Heart left ventricle (tissue), 16 donors: ENCODE data around the gene KDM4B. TPM values are rescaled to one million over a fixed set of nuclear protein-coding genes. Genes with fewer than 3 reads are reported as not detected.

Experiments used
- ATAC-seq, 4 donors: fragments of 200-7000 bp; cut with Tn5 transposase; one replicate each; pipeline ENCODE4 v1.9.1; 2020 to 2022; ENCODE audit warnings: moderate library complexity in 4 of 4, mild to moderate bottlenecking in 3 of 4, moderate number of reproducible peaks in 1 of 4
- DNase-seq, 5 donors: peaks; one replicate each; pipeline ENCODE4 v3.0.0-alpha.2; 2020
- H3K27ac ChIP-seq, 12 donors: fragments of 200-600 bp; sonication (generic) in 4 of 12; one replicate each; pipeline versions ENCODE4 v1.5.0 to v1.8.0; 2016 to 2022; ENCODE audit warnings: mild to moderate bottlenecking in 2 of 12
- H3K27me3 ChIP-seq, 9 donors: fragments of 200-600 bp; sonication (generic) in 2 of 9; one replicate each; pipeline versions ENCODE4 v1.5.1 to v1.8.0; 2016 to 2022; ENCODE audit warnings: mild to moderate bottlenecking in 3 of 9
- H3K36me3 ChIP-seq, 9 donors: fragments of 200-600 bp; sonication (generic) in 2 of 9; one replicate each; pipeline versions ENCODE4 v1.5.0 to v1.8.0; 2018 to 2022; ENCODE audit warnings: mild to moderate bottlenecking in 2 of 9
- H3K4me1 ChIP-seq, 12 donors: fragments of 200-600 bp; sonication (generic) in 4 of 12; one replicate each; pipeline versions ENCODE4 v1.5.0 to v1.8.0; 2016 to 2022; ENCODE audit warnings: mild to moderate bottlenecking in 3 of 12
- H3K4me3 ChIP-seq, 12 donors: fragments of 200-600 bp; sonication (generic) in 4 of 12; one replicate each; pipeline versions ENCODE4 v1.5.0 to v1.8.0; 2017 to 2022; ENCODE audit warnings: mild to moderate bottlenecking in 9 of 12, moderate library complexity in 4 of 12
- H3K9me3 ChIP-seq, 12 donors: fragments of 200-600 bp; sonication (generic) in 4 of 12; one replicate each; pipeline versions ENCODE4 v1.5.0 to v1.8.0; 2016 to 2022; ENCODE audit warnings: mild to moderate bottlenecking in 1 of 12
- POLR2A ChIP-seq, 2 donors: fragments of 450-650 bp; IDR thresholded peaks; one replicate each; pipeline ENCODE4 v1.6.1; 2017; ENCODE audit warnings: antibody characterized with exemption in 2 of 2, mild to moderate bottlenecking in 2 of 2, moderate library complexity in 2 of 2
- WGBS, 4 donors: extraction: QIAGEN DNeasy Blood & Tissue Kit in 2 of 4; methylation state at CpG; one replicate each; pipeline versions ENCODE4 v1.1.5 to v1.1.7; 2013 to 2018; 5-methylcytosine and 5-hydroxymethylcytosine counted together
- intact Hi-C, 10 donors: fragments of 100-400 bp; cut with DNase I; formaldehyde crosslinking; loops; one replicate each; pipeline versions ENCODE4 v1.11.1 to v1.14.2; 2022
- polyA plus RNA-seq, 2 donors: library from polyadenylated mRNA; stranded (reverse); fragments of 200-250 nt; gene quantifications; one replicate each; pipeline ENCODE4 v1.2.3, GENCODE V29; 2013
- total RNA-seq, 9 donors: library from RNA; depleted of rRNA in 2 of 9; stranded (reverse); fragments of >200 nt in 2 of 9; fragmentation: NEBNext Ultra II Directional in 3 of 9; extraction: Animal tissue kit (Norgen Biotek cat#: 25700) in 3 of 9; gene quantifications; one replicate each; pipeline versions ENCODE4 v1.1.0 to v1.2.4, GENCODE V29; 2016 to 2023
- TF ChIP-seq, protein P1 (sequence below), 12 donors: fragments of 200-600 bp; sonication (generic) in 4 of 12; IDR thresholded peaks; one replicate each; pipeline versions ENCODE4 v1.5.0 to v1.8.0; 2018 to 2022; ENCODE audit warnings: antibody characterized with exemption in 12 of 12, mild to moderate bottlenecking in 5 of 12
- donor health status: ischemic (EF 13 %, LVEDD 7.1; RV severe dilation, severe dysfunction).
- donor health status: healthy with polysubstance abuse.
- donor health status: DM: no; HTN: yes; CAD: no.
- donor health status: DM: no; HTN: no; CAD: no.
- donor health status: ischemic (EF 25% LVEDD 6.9; RV normal size, moderate dysfunction).
- donor health status: ischemic (EF 25% LVEDD 5.7; RV mildly dilated, moderate dysfunction).
- donor health status: healthy.
- donor health status: DM: yes; HTN: yes; CAD: no.
- donor health status: ischemic (EF 35%, LVEDD 5.7; RV mildly dilated, moderate dysfunction).
- donor health status: nonischemic (EF 11% LVEDD 7.7; RV severe dilation, severe dysfunction).
- donor health status: DM: yes; HTN: yes; CAD: no.
- donor health status: PGD.
- donor health status: ischemic (EF 29% LVEDD 5.4; RV normal size, mild dysfunction).
- donor health status: nonischemic (EF 23%, LVEDD 6.1; RV moderate dilation, normal function).

KDM4B gene
- total and polyA plus RNA-seq, 11 donors, result 21.5 to 36.5 (median 27.2) TPM

DNA sequence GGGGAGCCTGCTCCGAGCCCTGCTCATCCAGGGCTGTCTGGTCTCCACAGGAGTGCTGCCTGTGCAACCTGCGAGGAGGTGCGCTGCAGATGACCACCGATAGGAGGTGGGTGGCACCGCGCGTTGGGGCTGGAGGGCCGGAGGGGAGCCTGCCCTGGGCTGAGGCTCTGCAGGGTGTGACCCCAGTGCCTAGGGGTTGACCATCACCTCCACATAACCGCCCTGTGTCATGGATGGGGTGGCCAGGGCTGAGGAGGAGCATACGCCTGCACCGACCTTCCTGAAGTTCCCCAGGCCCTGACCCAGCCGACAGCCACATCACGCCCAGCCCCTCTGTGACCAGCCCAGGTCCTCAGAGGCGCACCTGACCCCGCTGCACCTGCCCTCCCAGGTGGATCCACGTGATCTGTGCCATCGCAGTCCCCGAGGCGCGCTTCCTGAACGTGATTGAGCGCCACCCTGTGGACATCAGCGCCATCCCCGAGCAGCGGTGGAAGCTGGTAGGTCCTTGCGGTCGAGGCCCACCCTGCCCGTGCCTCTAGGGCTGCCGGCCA, 168.7 kb downstream of the KDM4B start:
- no peaks in the 10 kb centered on the region for H3K27me3 ChIP-seq
- H3K9me3 ChIP-seq, result no peaks in the 10 kb centered on the region
- H3K27ac ChIP-seq, result no peak overlapping the region
- 79 to 94% (median 86%) methylated on average over 14 to 29 of the region's 29 CpGs for WGBS, 4 donors
- peak in 1 of 5 donors; percentile 61 for DNase-seq
- peaks cover 0 to 24% (median 9%) of the 10 kb centered on the region in 12 donors for H3K4me1 ChIP-seq
- no peak overlapping the region for H3K4me3 ChIP-seq
- peaks cover 0 to 86% (median 65%) of the 10 kb centered on the region in 9 donors for H3K36me3 ChIP-seq
- no peak for ATAC-seq
- TF ChIP-seq, protein P1, sequence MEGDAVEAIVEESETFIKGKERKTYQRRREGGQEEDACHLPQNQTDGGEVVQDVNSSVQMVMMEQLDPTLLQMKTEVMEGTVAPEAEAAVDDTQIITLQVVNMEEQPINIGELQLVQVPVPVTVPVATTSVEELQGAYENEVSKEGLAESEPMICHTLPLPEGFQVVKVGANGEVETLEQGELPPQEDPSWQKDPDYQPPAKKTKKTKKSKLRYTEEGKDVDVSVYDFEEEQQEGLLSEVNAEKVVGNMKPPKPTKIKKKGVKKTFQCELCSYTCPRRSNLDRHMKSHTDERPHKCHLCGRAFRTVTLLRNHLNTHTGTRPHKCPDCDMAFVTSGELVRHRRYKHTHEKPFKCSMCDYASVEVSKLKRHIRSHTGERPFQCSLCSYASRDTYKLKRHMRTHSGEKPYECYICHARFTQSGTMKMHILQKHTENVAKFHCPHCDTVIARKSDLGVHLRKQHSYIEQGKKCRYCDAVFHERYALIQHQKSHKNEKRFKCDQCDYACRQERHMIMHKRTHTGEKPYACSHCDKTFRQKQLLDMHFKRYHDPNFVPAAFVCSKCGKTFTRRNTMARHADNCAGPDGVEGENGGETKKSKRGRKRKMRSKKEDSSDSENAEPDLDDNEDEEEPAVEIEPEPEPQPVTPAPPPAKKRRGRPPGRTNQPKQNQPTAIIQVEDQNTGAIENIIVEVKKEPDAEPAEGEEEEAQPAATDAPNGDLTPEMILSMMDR (IDR thresholded peaks at IDR 0.05), result peak in 4 of 12 donors; percentile 12 to 31 (median 22)
- TF ChIP-seq POLR2A (IDR thresholded peaks at IDR 0.05), result no peak
- intact Hi-C loops, result loop anchor here in 2 of 10 donors (5.0 to 10.0 kb wide), 2 partner anchors 83 to 90 kb away; no protein-coding TSS in a partner anchor

DNA sequence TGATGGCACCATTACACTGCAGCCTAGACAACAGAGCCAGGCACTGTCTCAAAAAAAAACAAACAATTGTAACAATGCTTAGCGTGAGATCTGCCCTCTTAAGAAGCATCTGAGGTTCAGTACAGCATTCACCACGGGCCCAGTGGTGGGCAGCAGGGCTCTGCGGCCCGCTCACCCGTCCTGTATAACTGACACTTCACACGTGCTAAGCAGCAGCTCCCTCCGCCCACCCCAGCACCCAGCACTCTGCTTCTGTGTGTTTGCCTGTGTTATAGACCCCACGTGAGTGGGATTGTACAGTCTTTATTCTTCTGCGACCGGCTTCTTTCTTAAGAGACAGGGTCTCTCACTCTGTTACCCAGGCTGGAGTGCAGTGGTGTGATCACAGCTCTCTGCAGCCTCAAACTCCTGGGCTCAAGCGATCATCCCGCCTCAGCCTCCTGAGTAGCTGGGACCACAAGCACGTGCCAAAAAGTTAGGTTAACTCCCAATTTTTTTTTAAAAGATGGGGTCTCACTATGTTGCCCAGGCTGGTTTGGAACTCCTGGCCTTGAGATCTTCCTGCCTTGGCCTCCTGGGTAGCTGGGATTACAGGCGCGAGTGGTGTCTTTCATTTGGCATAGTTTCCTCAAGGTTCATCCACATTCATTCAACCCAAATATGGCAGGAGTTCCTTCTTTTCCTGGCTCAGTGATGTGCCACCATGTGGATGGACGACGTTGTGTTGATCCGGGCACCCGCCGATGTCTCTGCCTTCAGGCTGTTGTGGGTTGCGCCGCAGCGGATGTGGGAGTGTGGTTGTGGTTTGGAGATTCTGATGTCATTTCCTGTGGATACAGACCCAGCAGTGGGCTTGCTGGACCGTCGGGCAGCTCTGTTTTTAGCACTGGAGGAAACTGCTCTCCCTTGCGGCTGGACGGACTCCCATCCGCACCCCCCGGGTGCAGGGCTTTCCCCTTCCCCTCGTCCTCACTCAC, 170.0 kb downstream of the KDM4B start:
- H3K27me3 ChIP-seq, result no peaks in the 10 kb centered on the region
- DNase-seq (peak; percentile 52 to 80 (median 62)), ATAC-seq (peak in 3 of 4 donors; percentile 3 to 48 (median 25))
- 66 to 79% (median 72%) methylated on average over 30 of the region's 30 CpGs for WGBS, 4 donors
- H3K36me3 ChIP-seq, result peaks cover 0 to 85% (median 64%) of the 10 kb centered on the region in 9 donors
- H3K27ac ChIP-seq, result no peak overlapping the region
- no peaks in the 10 kb centered on the region for H3K9me3 ChIP-seq
- intact Hi-C loops, result loop anchor here in 2 of 10 donors (5.0 to 10.0 kb wide), 2 partner anchors 84 to 92 kb away; no protein-coding TSS in a partner anchor
- H3K4me3 ChIP-seq, result no peak overlapping the region
- no peak for TF ChIP-seq POLR2A (IDR thresholded peaks at IDR 0.05)
- TF ChIP-seq, protein P1 (IDR thresholded peaks at IDR 0.05), result peak in 1 of 12 donors; percentile 2
- peaks cover 0 to 33% (median 9%) of the 10 kb centered on the region in 12 donors for H3K4me1 ChIP-seq

DNA sequence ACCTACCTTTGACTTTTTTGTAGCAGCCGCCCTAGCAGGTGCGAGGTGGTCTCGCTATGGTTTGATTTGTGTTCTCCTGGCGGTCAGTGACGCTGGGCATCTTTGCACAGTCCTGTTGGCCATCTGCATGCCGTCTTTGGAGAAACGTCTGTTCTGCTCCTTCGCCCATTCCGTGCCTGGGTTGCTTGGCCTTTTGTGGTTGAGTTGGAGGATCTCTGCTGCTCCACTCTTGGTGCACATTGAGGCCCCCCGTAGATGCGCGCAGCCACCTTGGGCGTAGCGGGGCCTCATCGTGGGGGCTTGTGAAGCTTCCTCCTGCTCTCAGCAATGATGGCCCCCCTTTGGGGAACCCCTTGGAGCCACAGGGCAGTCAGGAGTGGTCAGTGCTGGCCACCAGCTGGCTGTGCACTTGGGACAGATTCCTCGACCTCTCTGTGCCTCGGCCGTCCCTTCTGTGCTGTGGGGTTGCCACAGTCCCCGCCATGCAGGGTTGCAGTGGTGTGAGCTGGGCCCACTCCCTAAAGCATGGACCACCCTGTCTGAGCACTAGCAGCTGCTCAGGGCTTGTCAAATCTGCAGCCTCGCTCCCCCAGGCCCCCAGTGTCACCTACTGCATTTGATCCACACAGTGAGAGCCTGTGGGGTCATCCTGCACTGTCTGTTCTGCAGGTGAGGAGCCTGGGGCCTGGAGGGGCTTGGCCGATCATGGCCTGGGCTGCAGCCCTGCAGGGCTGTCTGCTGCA, 170.8 kb downstream of the KDM4B start:
- peaks cover 0 to 33% (median 9%) of the 10 kb centered on the region in 12 donors for H3K4me1 ChIP-seq
- 87 to 91% (median 89%) methylated on average over 19 to 21 of the region's 21 CpGs for WGBS, 4 donors
- intact Hi-C loops, result loop anchor here in 4 of 10 donors (5.0 to 10.0 kb wide), 3 partner anchors 85 to 92 kb away; no protein-coding TSS in a partner anchor
- peak in 3 of 5 donors; percentile 19 to 43 (median 24) for DNase-seq
- no peaks in the 10 kb centered on the region for H3K9me3 ChIP-seq
- H3K36me3 ChIP-seq, result peaks cover 0 to 85% (median 62%) of the 10 kb centered on the region in 9 donors
- no peak for ATAC-seq
- no peaks in the 10 kb centered on the region for H3K27me3 ChIP-seq
- H3K27ac ChIP-seq, result no peak overlapping the region
- TF ChIP-seq, protein P1 (IDR thresholded peaks at IDR 0.05), result no peak
- no peak for TF ChIP-seq POLR2A (IDR thresholded peaks at IDR 0.05)
- H3K4me3 ChIP-seq, result no peak overlapping the region
